HL-60 (cell line): ENCODE results near the gene ZNF397.

Experiments used
- DNase-seq, 2 experiments: peaks; one replicate each; pipeline ENCODE4 v3.0.0-alpha.2; 2010 to 2020; ENCODE audit warnings: low read depth in 1 of 2, low spot score in 1 of 2
- H3K27ac ChIP-seq: fragments of 250-450 bp; sonication (Bioruptor Pico); replicated peaks from 2 replicates; pipeline ENCODE4 v1.5.1; 2020; ENCODE audit warnings: mild to moderate bottlenecking, moderate library complexity
- H3K27me3 ChIP-seq: fragments of 250-450 bp; sonication (Bioruptor Pico); 2 replicates; pipeline ENCODE4 v1.5.1; 2021; ENCODE audit warnings: mild to moderate bottlenecking, moderate library complexity; ENCODE audit not compliant: insufficient read depth, poor library complexity, severe bottlenecking
- H3K4me3 ChIP-seq: replicated peaks from 2 replicates; pipeline ENCODE4 v1.5.1; 2011; ENCODE audit warnings: mild to moderate bottlenecking, control low read depth, low read length; ENCODE audit not compliant: insufficient read depth
- CTCF ChIP-seq: IDR thresholded peaks from one replicate; pipeline ENCODE4 v1.5.1; 2011; ENCODE audit warnings: low read length, control low read depth, inconsistent platforms; ENCODE audit not compliant: insufficient read depth
- GABPA ChIP-seq: IDR thresholded peaks from 2 replicates; pipeline ENCODE4 v1.6.1; 2012; ENCODE audit warnings: low read depth
- POLR2AphosphoS5 ChIP-seq: IDR thresholded peaks from 2 replicates; pipeline ENCODE4 v1.6.1; 2012; ENCODE audit warnings: low read depth
- REST ChIP-seq: IDR thresholded peaks from 2 replicates; pipeline ENCODE4 v1.6.1; 2012; ENCODE audit warnings: low read depth; ENCODE audit not compliant: insufficient replicate concordance
- SPI1 ChIP-seq: IDR thresholded peaks from 2 replicates; pipeline ENCODE4 v1.6.1; 2012; ENCODE audit warnings: low read depth, mild to moderate bottlenecking, borderline replicate concordance

Gene ZNF397

GRCh38 chr18:35231052-35231451, 9.8 kb upstream of the ZNF397 start:
- Histone ChIP-seq H3K27ac (no peak overlapping the region), H3K4me3 (no peak overlapping the region; the same call in 1 of the 2 replicates), H3K27me3 (no peaks in the 10 kb centered on the region)
- DNase-seq: peak; percentile 81 to 85
- no peak for TF ChIP-seq GABPA
- no peak for TF ChIP-seq SPI1
- TF ChIP-seq POLR2AphosphoS5: no peak
- TF ChIP-seq CTCF: peak; percentile 96
- no peak for TF ChIP-seq REST

DNA sequence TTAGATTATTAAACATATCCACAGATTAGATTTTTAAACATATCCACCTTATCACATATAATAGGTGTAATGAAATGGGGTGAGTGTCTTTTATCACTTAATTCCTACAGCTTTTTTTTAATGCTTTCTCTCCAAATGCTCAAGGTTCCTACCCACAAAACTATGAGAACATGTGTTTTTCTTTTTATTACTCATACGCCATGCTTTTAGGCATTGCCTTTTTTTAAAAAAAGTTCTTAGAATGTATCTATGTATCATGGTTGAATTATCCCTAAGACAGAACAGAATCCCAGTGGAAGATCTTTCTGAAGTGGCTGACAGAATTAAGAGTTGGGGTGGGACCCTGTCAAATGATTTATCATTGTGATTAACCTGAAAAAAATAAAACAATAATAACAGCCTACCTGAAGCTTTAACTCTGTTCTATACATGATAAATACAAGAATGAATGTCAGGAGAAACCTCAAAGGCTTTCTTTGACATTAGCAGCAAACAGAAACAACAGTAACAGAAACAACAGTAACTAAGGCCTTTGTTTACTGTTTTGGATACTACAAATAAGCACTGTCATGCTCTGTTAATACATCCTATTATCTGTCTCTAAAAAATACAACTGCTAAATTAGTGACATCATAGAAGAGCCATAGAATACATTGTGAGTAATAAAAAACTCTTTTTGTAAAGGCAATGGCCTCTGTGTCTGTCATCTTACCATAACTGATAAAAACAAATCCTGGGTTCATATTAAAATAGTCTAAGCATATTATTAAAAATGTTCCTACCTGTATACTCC, 4.1 kb upstream of the ZNF397 start:
- no peak for DNase-seq
- no peak for TF ChIP-seq POLR2AphosphoS5
- TF ChIP-seq REST: no peak
- TF ChIP-seq GABPA: no peak
- TF ChIP-seq CTCF: no peak
- TF ChIP-seq SPI1: no peak
- H3K27me3 ChIP-seq: no peaks in the 10 kb centered on the region
- no peak overlapping the region for H3K4me3 ChIP-seq
- no peak overlapping the region for H3K27ac ChIP-seq

DNA sequence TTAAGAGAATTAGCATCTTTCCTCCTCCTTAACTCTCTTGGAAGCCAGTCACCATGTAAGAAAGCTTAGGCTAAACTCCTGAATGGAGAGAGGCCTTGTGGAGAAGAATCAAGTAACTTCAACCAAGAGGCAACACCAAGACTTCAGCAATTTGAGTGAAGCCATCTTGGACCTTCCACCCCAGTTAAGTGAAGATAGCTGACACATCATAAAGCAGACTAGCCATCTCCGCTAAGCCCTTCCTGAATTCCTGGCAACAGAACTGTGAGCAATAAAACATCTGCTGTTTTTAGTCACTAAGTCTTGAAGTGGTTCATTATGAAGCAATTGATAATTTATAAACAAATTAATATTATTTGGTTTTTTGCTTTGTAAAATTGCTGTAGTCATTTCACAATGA, 1.5 kb upstream of the ZNF397 start:
- TF ChIP-seq CTCF: no peak
- TF ChIP-seq REST: no peak
- no peak for TF ChIP-seq SPI1
- TF ChIP-seq GABPA: no peak
- TF ChIP-seq POLR2AphosphoS5: no peak
- Histone ChIP-seq H3K4me3 (no peak overlapping the region), H3K27ac (no peak overlapping the region), H3K27me3 (no peaks in the 10 kb centered on the region)
- no peak for DNase-seq
